ENCODE results near the gene VPS26B.
"Not testable (repeated sequence)": the region's sequence is repeated elsewhere in the genome, so short reads cannot be mapped to it uniquely, and the experiment has no call there.

The VPS26B gene

GRCh38 chr11:134231958-134232659 lies 7.6 kb downstream of the VPS26B start:
- DNase-seq (ENCODE audit: low read depth, low spot score) = no peak

GRCh38 chr11:134233729-134234179 lies 9.3 kb downstream of the VPS26B start:
- no peak for DNase-seq (ENCODE audit: low read depth, low spot score)

- no peak for DNase-seq (ENCODE audit: low read depth, low spot score)
These were observed 10.9 kb downstream of the VPS26B start for GRCh38 chr11:134235399-134235798.

GRCh38 chr11:134236834-134237556 lies 12.5 kb downstream of the VPS26B start:
- DNase-seq (ENCODE audit: low read depth, low spot score) = no peak

- DNase-seq (ENCODE audit: low read depth, low spot score) = no peak
These were observed 13.1 kb downstream of the VPS26B start for GRCh38 chr11:134237557-134237922.

- no peak for DNase-seq (ENCODE audit: low read depth, low spot score)
These were observed 14.5 kb downstream of the VPS26B start for GRCh38 chr11:134238956-134239355.

GRCh38 chr11:134240592-134240991 lies 16.1 kb downstream of the VPS26B start:
- no peak for DNase-seq (ENCODE audit: low read depth, low spot score)

- no peak for DNase-seq (ENCODE audit: low read depth, low spot score)
These were observed 17.9 kb downstream of the VPS26B start for GRCh38 chr11:134242376-134242775.

- no peak for DNase-seq (ENCODE audit: low read depth, low spot score)
These were observed 19.4 kb downstream of the VPS26B start for GRCh38 chr11:134243913-134244312.

GRCh38 chr11:134244593-134244992 lies 20.1 kb downstream of the VPS26B start:
- DNase-seq (ENCODE audit: low read depth, low spot score) = no peak

GRCh38 chr11:134245434-134245833 lies 21.0 kb downstream of the VPS26B start:
- no peak for DNase-seq (ENCODE audit: low read depth, low spot score)

GRCh38 chr11:134246100-134246499 lies 21.6 kb downstream of the VPS26B start:
- DNase-seq (ENCODE audit: low read depth, low spot score) = no peak

- DNase-seq (ENCODE audit: low read depth, low spot score) = no peak
These were observed 22.2 kb downstream of the VPS26B start for GRCh38 chr11:134246678-134247077.

- DNase-seq (ENCODE audit: low read depth, low spot score) = no peak
These were observed 24.5 kb downstream of the VPS26B start for GRCh38 chr11:134248910-134249480.

- DNase-seq (ENCODE audit: low read depth, low spot score) = no peak
These were observed 25.8 kb downstream of the VPS26B start for GRCh38 chr11:134250246-134250645.

- no peak for DNase-seq (ENCODE audit: low read depth, low spot score)
These were observed 26.2 kb downstream of the VPS26B start for GRCh38 chr11:134250675-134251074.

GRCh38 chr11:134252346-134253187 lies 28.1 kb downstream of the VPS26B start:
- DNase-seq (ENCODE audit: low read depth, low spot score) = no peak

GRCh38 chr11:134253188-134253993 lies 28.9 kb downstream of the VPS26B start, which contains the start of the genes ACAD8 and THYN1:
Gene ACAD8 (plus strand): TSS chr11:134253568. CDS start chr11:134253601, 33 bp downstream.
Gene THYN1 (minus strand): TSS chr11:134253352. CDS start chr11:134252882, 470 bp downstream.
- DNase-seq (ENCODE audit: low read depth, low spot score) = peak; percentile 90

- DNase-seq (ENCODE audit: low read depth, low spot score) = no peak
These were observed 30.1 kb downstream of the VPS26B start for GRCh38 chr11:134254433-134255183.

- not testable (repeated sequence) for DNase-seq (ENCODE audit: low read depth, low spot score)
These were observed 30.7 kb downstream of the VPS26B start for GRCh38 chr11:134255184-134255561.
